WERI-Rb-1 (cell line): ENCODE data around the gene SOX30.

Experiments
- DNase-seq: peaks from one replicate; pipeline ENCODE4 v3.0.0-alpha.2; 2020
- H3K27ac ChIP-seq: fragments of 250-450 bp; sonication (Bioruptor Pico); 2 replicates; pipeline ENCODE4 v1.5.1; 2020; ENCODE audit warnings: mild to moderate bottlenecking, moderate library complexity
- H3K27me3 ChIP-seq: fragments of 250-450 bp; sonication (Bioruptor Pico); 2 replicates; pipeline ENCODE4 v1.5.1; 2021; ENCODE audit warnings: mild to moderate bottlenecking, low read depth, moderate library complexity; ENCODE audit not compliant: insufficient read depth, severe bottlenecking
- H3K36me3 ChIP-seq: fragments of 250-450 bp; sonication (Bioruptor Pico); 2 replicates; pipeline ENCODE4 v1.5.1; 2020; ENCODE audit warnings: mild to moderate bottlenecking, moderate library complexity
- H3K4me3 ChIP-seq: 2 replicates; pipeline ENCODE4 v1.5.1; 2011; ENCODE audit warnings: low read depth, mild to moderate bottlenecking, control low read depth, low read length
- H3K9me3 ChIP-seq: fragments of 250-450 bp; sonication (Bioruptor Pico); 2 replicates; pipeline ENCODE4 v1.5.1; 2021; ENCODE audit warnings: mild to moderate bottlenecking, moderate library complexity; ENCODE audit not compliant: severe bottlenecking
- TF ChIP-seq, protein P1 (sequence below): IDR thresholded peaks from 2 replicates; pipeline ENCODE4 v1.5.1; 2011; ENCODE audit warnings: low read depth, mild to moderate bottlenecking, control low read depth, inconsistent platforms, low read length

SOX30 gene

GRCh38 chr5:157594257-157594656, 58.0 kb downstream of the SOX30 start:
- no peak for DNase-seq
- TF ChIP-seq, protein P1, sequence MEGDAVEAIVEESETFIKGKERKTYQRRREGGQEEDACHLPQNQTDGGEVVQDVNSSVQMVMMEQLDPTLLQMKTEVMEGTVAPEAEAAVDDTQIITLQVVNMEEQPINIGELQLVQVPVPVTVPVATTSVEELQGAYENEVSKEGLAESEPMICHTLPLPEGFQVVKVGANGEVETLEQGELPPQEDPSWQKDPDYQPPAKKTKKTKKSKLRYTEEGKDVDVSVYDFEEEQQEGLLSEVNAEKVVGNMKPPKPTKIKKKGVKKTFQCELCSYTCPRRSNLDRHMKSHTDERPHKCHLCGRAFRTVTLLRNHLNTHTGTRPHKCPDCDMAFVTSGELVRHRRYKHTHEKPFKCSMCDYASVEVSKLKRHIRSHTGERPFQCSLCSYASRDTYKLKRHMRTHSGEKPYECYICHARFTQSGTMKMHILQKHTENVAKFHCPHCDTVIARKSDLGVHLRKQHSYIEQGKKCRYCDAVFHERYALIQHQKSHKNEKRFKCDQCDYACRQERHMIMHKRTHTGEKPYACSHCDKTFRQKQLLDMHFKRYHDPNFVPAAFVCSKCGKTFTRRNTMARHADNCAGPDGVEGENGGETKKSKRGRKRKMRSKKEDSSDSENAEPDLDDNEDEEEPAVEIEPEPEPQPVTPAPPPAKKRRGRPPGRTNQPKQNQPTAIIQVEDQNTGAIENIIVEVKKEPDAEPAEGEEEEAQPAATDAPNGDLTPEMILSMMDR = no peak
- Histone ChIP-seq H3K36me3 (no peaks in the 10 kb centered on the region), H3K9me3 (no peaks in the 10 kb centered on the region), H3K27ac (no peak overlapping the region), H3K27me3 (no peaks in the 10 kb centered on the region), H3K4me3 (no peak overlapping the region)

DNA sequence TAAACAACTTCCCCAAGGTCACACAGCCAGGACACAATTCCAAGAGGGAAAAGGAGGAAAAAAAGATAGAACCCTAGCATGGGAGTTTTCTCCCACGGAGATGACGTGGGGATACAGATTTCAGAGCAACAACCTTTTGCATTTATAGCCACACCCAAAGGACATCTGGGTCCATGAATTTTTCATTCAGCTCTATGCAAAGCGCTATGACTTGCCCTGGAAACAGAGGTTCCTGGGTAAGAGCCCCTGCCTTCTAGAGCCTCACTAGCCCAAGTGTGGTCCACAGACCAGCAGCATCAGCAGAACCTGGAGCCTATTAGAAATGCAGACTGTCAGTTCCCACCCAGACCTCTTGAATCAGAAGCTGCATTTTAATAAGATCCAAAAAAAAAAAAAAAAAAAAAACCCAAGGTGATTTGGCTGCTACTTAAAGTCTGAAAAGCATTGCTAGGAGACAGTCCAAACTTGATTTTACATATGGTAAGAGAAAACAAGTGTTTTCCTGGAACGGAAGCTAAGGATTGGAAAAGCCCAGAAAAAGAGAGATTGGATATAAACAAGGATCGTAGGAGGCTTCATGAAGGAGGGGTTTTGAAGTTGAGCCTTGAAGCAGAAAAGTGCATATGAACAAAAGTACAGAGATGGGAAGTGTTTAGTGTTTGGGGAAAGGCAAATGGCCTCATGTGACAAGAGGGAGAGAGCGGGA, 59.0 kb downstream of the SOX30 start:
- DNase-seq = no peak
- TF ChIP-seq, protein P1 = no peak
- Histone ChIP-seq H3K4me3 (no peak overlapping the region), H3K27ac (no peak overlapping the region), H3K27me3 (no peaks in the 10 kb centered on the region), H3K36me3 (no peaks in the 10 kb centered on the region), H3K9me3 (no peaks in the 10 kb centered on the region)

DNA sequence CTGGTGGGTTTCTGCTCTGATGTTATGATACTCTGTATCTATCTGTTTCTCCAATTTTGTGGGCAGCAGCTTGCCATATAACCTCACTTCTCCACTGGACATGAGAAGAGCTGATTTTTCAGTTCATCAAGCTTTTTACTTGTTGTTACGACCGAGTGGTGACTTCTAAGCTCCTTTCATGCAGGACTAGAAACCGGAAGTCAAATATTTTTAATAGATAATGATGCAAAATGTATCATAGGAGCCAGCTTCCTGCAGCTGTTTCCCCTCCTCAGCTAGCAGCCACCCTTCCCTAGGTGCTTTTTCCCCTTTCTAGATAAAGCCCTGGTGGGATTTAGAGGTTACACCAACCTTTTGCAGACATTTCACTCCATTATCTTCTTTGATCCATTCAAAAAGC, 59.6 kb downstream of the SOX30 start:
- DNase-seq = no peak
- Histone ChIP-seq H3K4me3 (no peak overlapping the region), H3K9me3 (no peaks in the 10 kb centered on the region), H3K36me3 (no peaks in the 10 kb centered on the region), H3K27ac (no peak overlapping the region; the same call in 1 of the 2 replicates), H3K27me3 (no peaks in the 10 kb centered on the region)
- TF ChIP-seq, protein P1 = no peak

DNA sequence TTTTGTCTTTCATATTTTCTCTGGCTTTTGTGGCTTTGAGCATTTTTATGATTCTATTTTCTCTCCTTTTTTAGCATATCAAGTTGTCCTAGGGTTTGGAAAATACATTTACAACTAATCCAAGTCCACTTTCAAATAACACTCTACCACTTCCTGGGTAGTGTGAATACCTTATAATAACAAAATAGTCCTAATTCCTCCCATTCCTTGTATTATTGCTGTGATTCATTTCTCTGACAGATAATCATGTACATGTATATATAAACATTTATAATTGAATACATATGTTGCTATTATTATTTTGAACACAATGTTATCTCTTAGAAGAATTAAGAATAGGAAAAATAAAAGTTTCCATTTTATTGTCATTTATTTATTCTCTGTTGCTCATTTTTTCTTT, 61.8 kb downstream of the SOX30 start:
- no peaks in the 10 kb centered on the region for H3K9me3 ChIP-seq
- DNase-seq = no peak
- no peaks in the 10 kb centered on the region for H3K36me3 ChIP-seq
- no peak overlapping the region for H3K27ac ChIP-seq
- no peaks in the 10 kb centered on the region for H3K27me3 ChIP-seq
- H3K4me3 ChIP-seq = no peak overlapping the region
- TF ChIP-seq, protein P1 = no peak

GRCh38 chr5:157584628-157585027, 67.6 kb downstream of the SOX30 start:
- no peaks in the 10 kb centered on the region for H3K27me3 ChIP-seq
- H3K9me3 ChIP-seq = no peaks in the 10 kb centered on the region
- no peak for DNase-seq
- TF ChIP-seq, protein P1 = no peak
- H3K27ac ChIP-seq = no peak overlapping the region
- no peaks in the 10 kb centered on the region for H3K36me3 ChIP-seq
- H3K4me3 ChIP-seq = no peak overlapping the region
